Gastroesophageal sphincter (tissue), 3 donors: Measurements from ENCODE around the gene SYNPO.

Experiments
- CTCF ChIP-seq, 4 experiments: fragments of 200-600 bp in 2 of 4; fragments of 450-650 bp in 2 of 4; sonication (generic) in 1 of 4; IDR thresholded peaks; one replicate each; pipeline ENCODE4 v1.5.1; 2017 to 2019; ENCODE audit warnings: antibody characterized with exemption in 4 of 4, mild to moderate bottlenecking in 2 of 4, moderate library complexity in 2 of 4
- EP300 ChIP-seq: sonication (generic); formaldehyde crosslinking; IDR thresholded peaks from one replicate; pipeline ENCODE4 v1.6.1; 2017; ENCODE audit warnings: antibody characterized with exemption, mild to moderate bottlenecking
- POLR2A ChIP-seq, 2 donors: fragments of 450-650 bp; IDR thresholded peaks; one replicate each; pipeline ENCODE4 v1.6.1; 2017; ENCODE audit warnings: antibody characterized with exemption in 2 of 2, mild to moderate bottlenecking in 2 of 2, moderate library complexity in 1 of 2
- POLR2AphosphoS5 ChIP-seq: sonication (generic); formaldehyde crosslinking; IDR thresholded peaks from one replicate; pipeline ENCODE4 v1.6.1; 2017; ENCODE audit warnings: antibody characterized with exemption

GRCh38 chr5:150674341-150674821 is 33.9 kb downstream of the SYNPO start:
- no peak for TF ChIP-seq CTCF (IDR thresholded peaks at IDR 0.05)
- no peak for TF ChIP-seq POLR2A (IDR thresholded peaks at IDR 0.05)
- TF ChIP-seq EP300: no peak
- no peak for TF ChIP-seq POLR2AphosphoS5
